Neural cell (in vitro differentiated cells): Measurements from ENCODE around the gene SMNDC1. TPM values are rescaled to one million over a fixed set of nuclear protein-coding genes. Genes with fewer than 3 reads are reported as not detected.

Source experiments
- H2AFZ ChIP-seq: fragments of 200-600, 300-800 bp; sonication (generic), shearing (Covaris generic); 2 replicates; pipeline ENCODE4 v1.6.0; 2014; ENCODE audit warnings: low read depth, mild to moderate bottlenecking, antibody characterized with exemption, low read length, moderate library complexity
- H3F3A ChIP-seq: fragments of 200-600 bp; shearing (Covaris generic); 2 replicates; pipeline ENCODE4 v1.6.1; 2016; ENCODE audit warnings: mild to moderate bottlenecking, moderate library complexity, mixed read lengths, antibody characterized with exemption, low read length; ENCODE audit not compliant: insufficient read depth, poor library complexity, severe bottlenecking
- H3K27ac ChIP-seq: fragments of 200-600, 300-800 bp; sonication (generic), shearing (Covaris generic); 2 replicates; pipeline ENCODE4 v1.5.1; 2014; ENCODE audit warnings: mild to moderate bottlenecking, low read length, moderate library complexity
- H3K27me3 ChIP-seq: fragments of 300-800, 200-600 bp; sonication (generic), shearing (Covaris generic); 2 replicates; pipeline ENCODE4 v1.6.0; 2014; ENCODE audit warnings: mild to moderate bottlenecking, low read depth, low read length, moderate library complexity; ENCODE audit not compliant: insufficient read depth
- H3K36me3 ChIP-seq: fragments of 300-800, 200-600 bp; sonication (generic), shearing (Covaris generic); 2 replicates; pipeline ENCODE4 v1.5.1; 2014; ENCODE audit warnings: mild to moderate bottlenecking, antibody characterized with exemption, low read length, moderate library complexity; ENCODE audit not compliant: insufficient read depth
- H3K4me2 ChIP-seq: fragments of 300-800, 200-600 bp; sonication (generic), shearing (Covaris generic); 2 replicates; pipeline ENCODE4 v1.6.0; 2014; ENCODE audit warnings: mild to moderate bottlenecking, low read length
- H3K4me3 ChIP-seq: fragments of 300-800, 200-600 bp; sonication (generic), shearing (Covaris generic); 2 replicates; pipeline ENCODE4 v1.5.1; 2014; ENCODE audit warnings: mild to moderate bottlenecking, low read length, moderate library complexity
- H3K79me2 ChIP-seq: fragments of 200-600 bp; shearing (Covaris generic); replicated peaks from 2 replicates; pipeline ENCODE4 v1.6.0; 2014; ENCODE audit warnings: mild to moderate bottlenecking, low read length, moderate library complexity; ENCODE audit not compliant: insufficient read depth
- H3K9ac ChIP-seq: fragments of 300-800, 200-600 bp; sonication (generic), shearing (Covaris generic); 2 replicates; pipeline ENCODE4 v1.6.1; 2016; ENCODE audit warnings: mild to moderate bottlenecking, low read length, mixed read lengths
- H3K9me2 ChIP-seq: fragments of 200-600 bp; shearing (Covaris generic); 2 replicates; pipeline ENCODE4 v1.6.1; 2016; ENCODE audit warnings: mild to moderate bottlenecking, low read length, mixed read lengths; ENCODE audit not compliant: insufficient read depth
- H3K9me3 ChIP-seq: fragments of 200-600, 300-800 bp; sonication (generic), shearing (Covaris generic); 2 replicates; pipeline ENCODE4 v1.6.1; 2016; ENCODE audit warnings: mild to moderate bottlenecking, mixed run types, low read length, moderate library complexity, mixed read lengths
- H4K20me1 ChIP-seq: fragments of 200-600 bp; shearing (Covaris generic); 2 replicates; pipeline ENCODE4 v1.6.1; 2016; ENCODE audit warnings: mild to moderate bottlenecking, mixed run types; ENCODE audit not compliant: insufficient read depth
- EP300 ChIP-seq: fragments of 450-650 bp; conservative IDR thresholded peaks from 2 replicates; pipeline ENCODE4 v1.6.1; 2014; ENCODE audit warnings: antibody characterized with exemption, mild to moderate bottlenecking, moderate library complexity; ENCODE audit not compliant: poor library complexity, severe bottlenecking
- EZH2 ChIP-seq: fragments of 200-600, 300-800 bp; shearing (Covaris generic), sonication (generic); IDR thresholded peaks from 2 replicates; pipeline ENCODE4 v1.6.1; 2014; ENCODE audit warnings: antibody characterized with exemption, low read length, borderline replicate concordance, mild to moderate bottlenecking; ENCODE audit not compliant: insufficient read depth, poor library complexity, severe bottlenecking
- MXI1 ChIP-seq: fragments of 450-650 bp; conservative IDR thresholded peaks from 2 replicates; pipeline ENCODE4 v1.6.1; 2014; ENCODE audit warnings: antibody characterized with exemption, mild to moderate bottlenecking; ENCODE audit not compliant: poor library complexity, severe bottlenecking
- POLR2AphosphoS5 ChIP-seq: IDR thresholded peaks from 2 replicates; pipeline ENCODE4 v1.6.1; 2012
- RAD21 ChIP-seq: fragments of 450-650 bp; conservative IDR thresholded peaks from 2 replicates; pipeline ENCODE4 v1.6.1; 2014; ENCODE audit warnings: antibody characterized with exemption, mild to moderate bottlenecking, moderate library complexity
- REST ChIP-seq: IDR thresholded peaks from 2 replicates; pipeline ENCODE4 v1.6.1; 2012; ENCODE audit warnings: borderline replicate concordance
- SMC3 ChIP-seq: fragments of 450-650 bp; conservative IDR thresholded peaks from 2 replicates; pipeline ENCODE4 v1.6.1; 2014; ENCODE audit warnings: antibody characterized with exemption, mild to moderate bottlenecking, moderate library complexity; ENCODE audit not compliant: poor library complexity
- TAF1 ChIP-seq: IDR thresholded peaks from 2 replicates; pipeline ENCODE4 v1.6.1; 2012; ENCODE audit warnings: low read depth
- polyA plus RNA-seq: library from polyadenylated mRNA; depleted of rRNA; stranded (reverse); fragments of >200 nt; gene quantifications from 2 replicates; pipeline ENCODE4 v1.2.3, GENCODE V29; 2014
- TF ChIP-seq, protein P1 (sequence below): fragments of 450-650 bp; IDR thresholded peaks from 2 replicates; pipeline ENCODE4 v1.5.1; 2014; ENCODE audit warnings: antibody characterized with exemption, mild to moderate bottlenecking, moderate library complexity; ENCODE audit not compliant: poor library complexity, severe bottlenecking

SMNDC1 gene
- polyA plus RNA-seq, 1 donor from 2014 or later: 25.9 TPM

DNA sequence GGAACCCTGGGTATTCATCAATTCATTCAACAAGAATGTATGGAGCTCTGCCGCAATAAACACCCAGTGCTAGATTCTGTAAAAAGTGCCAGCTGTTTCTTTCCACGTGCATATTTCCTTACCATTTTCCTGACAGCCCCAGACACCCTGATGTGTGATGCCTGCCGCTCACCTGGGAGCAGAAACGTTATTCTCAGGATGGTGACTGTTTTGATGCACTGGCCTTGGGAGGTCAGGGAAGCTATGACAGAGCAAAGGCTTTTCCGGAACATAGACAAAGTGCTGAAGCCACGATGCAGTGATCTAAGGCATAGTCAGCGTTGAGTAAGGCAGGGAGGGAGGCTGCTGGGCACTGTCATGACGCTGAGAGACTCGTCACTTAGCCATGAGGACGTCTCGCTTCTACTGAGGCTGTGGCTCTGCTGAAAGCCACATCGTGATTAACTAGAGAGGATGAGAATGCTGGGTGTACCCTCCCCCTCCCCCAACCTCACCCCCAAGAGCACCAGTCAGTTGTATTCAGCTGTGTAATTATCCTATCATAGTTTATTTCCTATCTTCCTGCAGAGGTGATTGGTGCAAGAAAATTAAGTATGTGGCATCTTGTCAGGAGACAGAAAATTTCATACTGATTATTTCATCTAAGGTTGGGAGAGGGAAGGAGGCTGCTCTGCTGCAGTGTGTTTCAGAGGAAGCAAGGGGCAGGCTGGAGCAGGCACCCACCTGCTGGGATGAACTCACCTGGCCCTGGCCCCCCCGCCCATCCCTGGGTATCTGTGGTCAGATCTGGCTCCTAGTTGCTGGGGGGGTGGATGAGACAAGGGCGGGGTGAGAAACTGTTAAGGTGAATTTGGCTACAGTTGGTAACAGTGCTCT is 48.8 kb upstream of the SMNDC1 start:
- Histone ChIP-seq H3K27me3 (no peaks in the 10 kb centered on the region), H2AFZ (no peak overlapping the region), H3K36me3 (no peaks in the 10 kb centered on the region), H3F3A (no peaks in the 10 kb centered on the region), H3K4me3 (peak overlapping the region; percentile 56), H4K20me1 (no peaks in the 10 kb centered on the region), H3K79me2 (no peaks in the 10 kb centered on the region), H3K9me3 (no peaks in the 10 kb centered on the region), H3K27ac (peak overlapping the region; percentile 69), H3K9ac (peak overlapping the region; percentile 53), H3K4me2 (peak overlapping the region; percentile 43), H3K9me2 (no peaks in the 10 kb centered on the region)
- TF ChIP-seq EZH2 (no peak), EP300 (peak; percentile 75), TAF1 (peak; percentile 62), REST (peak; percentile 90), RAD21 (no peak), POLR2AphosphoS5 (peak; percentile 57), SMC3 (peak; percentile 31), MXI1 (peak; percentile 49)
- TF ChIP-seq, protein P1, sequence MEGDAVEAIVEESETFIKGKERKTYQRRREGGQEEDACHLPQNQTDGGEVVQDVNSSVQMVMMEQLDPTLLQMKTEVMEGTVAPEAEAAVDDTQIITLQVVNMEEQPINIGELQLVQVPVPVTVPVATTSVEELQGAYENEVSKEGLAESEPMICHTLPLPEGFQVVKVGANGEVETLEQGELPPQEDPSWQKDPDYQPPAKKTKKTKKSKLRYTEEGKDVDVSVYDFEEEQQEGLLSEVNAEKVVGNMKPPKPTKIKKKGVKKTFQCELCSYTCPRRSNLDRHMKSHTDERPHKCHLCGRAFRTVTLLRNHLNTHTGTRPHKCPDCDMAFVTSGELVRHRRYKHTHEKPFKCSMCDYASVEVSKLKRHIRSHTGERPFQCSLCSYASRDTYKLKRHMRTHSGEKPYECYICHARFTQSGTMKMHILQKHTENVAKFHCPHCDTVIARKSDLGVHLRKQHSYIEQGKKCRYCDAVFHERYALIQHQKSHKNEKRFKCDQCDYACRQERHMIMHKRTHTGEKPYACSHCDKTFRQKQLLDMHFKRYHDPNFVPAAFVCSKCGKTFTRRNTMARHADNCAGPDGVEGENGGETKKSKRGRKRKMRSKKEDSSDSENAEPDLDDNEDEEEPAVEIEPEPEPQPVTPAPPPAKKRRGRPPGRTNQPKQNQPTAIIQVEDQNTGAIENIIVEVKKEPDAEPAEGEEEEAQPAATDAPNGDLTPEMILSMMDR: peak; percentile 51

DNA sequence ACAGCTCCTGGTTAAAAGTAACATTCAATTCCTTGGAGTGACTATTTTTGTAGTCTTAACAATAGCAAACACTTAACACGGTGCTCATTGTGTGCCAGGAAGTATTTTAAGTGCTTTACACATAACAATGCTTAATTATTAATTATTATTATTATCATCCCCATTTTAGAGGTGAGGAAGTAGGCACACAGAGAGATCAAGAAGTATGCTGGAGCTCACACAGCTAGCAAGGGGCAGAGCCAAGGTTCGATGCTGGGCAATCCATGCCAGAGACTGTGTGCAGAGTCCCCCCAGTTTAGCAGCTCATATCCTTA is 48.2 kb upstream of the SMNDC1 start:
- H2AFZ ChIP-seq: no peak overlapping the region
- no peaks in the 10 kb centered on the region for H3K9me2 ChIP-seq
- TF ChIP-seq, protein P1: no peak
- TF ChIP-seq EZH2: no peak
- H3K4me3 ChIP-seq: peak overlapping the region; percentile 56
- no peak overlapping the region for H3K4me2 ChIP-seq
- no peaks in the 10 kb centered on the region for H4K20me1 ChIP-seq
- no peaks in the 10 kb centered on the region for H3K36me3 ChIP-seq
- H3K27me3 ChIP-seq: no peaks in the 10 kb centered on the region
- no peaks in the 10 kb centered on the region for H3K79me2 ChIP-seq
- H3K27ac ChIP-seq: peak overlapping the region; percentile 69
- peak overlapping the region; percentile 53 for H3K9ac ChIP-seq
- H3K9me3 ChIP-seq: no peaks in the 10 kb centered on the region
- no peaks in the 10 kb centered on the region for H3F3A ChIP-seq
